B cell (primary cell): ENCODE results near the gene TFAP2A.

Experiments used
- EZH2 ChIP-seq: IDR thresholded peaks from 2 replicates; pipeline ENCODE4 v1.6.1; 2012; ENCODE audit warnings: borderline replicate concordance, low read depth, mild to moderate bottlenecking, moderate library complexity, low read length; ENCODE audit not compliant: insufficient read depth, poor library complexity, severe bottlenecking
- TF ChIP-seq, protein P1 (sequence below): fragments of 200-600 bp; IDR thresholded peaks from one replicate; pipeline ENCODE4 v1.8.0; 2022; ENCODE audit warnings: antibody characterized with exemption, mild to moderate bottlenecking

- TF ChIP-seq, protein P1, sequence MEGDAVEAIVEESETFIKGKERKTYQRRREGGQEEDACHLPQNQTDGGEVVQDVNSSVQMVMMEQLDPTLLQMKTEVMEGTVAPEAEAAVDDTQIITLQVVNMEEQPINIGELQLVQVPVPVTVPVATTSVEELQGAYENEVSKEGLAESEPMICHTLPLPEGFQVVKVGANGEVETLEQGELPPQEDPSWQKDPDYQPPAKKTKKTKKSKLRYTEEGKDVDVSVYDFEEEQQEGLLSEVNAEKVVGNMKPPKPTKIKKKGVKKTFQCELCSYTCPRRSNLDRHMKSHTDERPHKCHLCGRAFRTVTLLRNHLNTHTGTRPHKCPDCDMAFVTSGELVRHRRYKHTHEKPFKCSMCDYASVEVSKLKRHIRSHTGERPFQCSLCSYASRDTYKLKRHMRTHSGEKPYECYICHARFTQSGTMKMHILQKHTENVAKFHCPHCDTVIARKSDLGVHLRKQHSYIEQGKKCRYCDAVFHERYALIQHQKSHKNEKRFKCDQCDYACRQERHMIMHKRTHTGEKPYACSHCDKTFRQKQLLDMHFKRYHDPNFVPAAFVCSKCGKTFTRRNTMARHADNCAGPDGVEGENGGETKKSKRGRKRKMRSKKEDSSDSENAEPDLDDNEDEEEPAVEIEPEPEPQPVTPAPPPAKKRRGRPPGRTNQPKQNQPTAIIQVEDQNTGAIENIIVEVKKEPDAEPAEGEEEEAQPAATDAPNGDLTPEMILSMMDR, result no peak
- TF ChIP-seq EZH2, result no peak
These were observed 15.4 kb downstream of the TFAP2A start for GRCh38 chr6:10399451-10399850.
